ENCODE results near the gene RTP3. TPM values are rescaled to one million over a fixed set of nuclear protein-coding genes. Genes with fewer than 3 reads are reported as not detected.

The RTP3 gene
- total and polyA plus RNA-seq, 4 donors = not detected

DNA sequence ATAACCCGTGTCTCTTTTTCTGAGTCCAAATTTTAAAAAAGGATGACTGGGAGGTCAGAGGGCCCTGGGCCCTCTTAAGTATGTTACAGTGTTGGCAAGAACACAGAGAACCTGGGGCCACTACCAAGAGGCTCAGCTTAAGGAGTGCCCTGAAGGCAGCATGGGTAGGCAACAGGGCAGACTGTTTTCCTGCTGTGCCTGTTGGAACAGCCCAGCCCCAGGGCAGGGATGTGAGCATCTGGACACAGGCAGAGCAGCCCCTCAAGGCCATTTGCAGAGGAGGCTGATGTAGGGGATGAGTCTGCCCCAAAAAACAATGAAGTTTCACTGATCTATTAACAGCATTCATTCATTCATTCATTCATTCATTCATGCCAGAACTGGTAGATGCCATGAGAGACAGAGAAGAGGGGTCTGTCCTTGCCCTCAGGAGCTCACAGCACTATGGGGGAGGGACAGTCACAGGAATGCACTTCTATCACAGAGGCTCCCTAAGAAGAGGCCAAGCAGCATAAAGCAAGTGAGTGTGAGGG lies 30.8 kb upstream of the RTP3 start:
- no peak overlapping the region for H3K27ac ChIP-seq (ENCODE audit: low read depth in 1 of 2, low read length in 2 of 2)
- ATAC-seq (ENCODE audit: low FRiP score) (no peak), DNase-seq (peak in 1 of 2 donors; percentile 27)
- H3K4me3 ChIP-seq (ENCODE audit: low read length in 2 of 2) = no peak overlapping the region
- WGBS, 2 donors = 55 to 59% methylated on average over 1 of the region's 1 CpG
- H3K4me1 ChIP-seq (ENCODE audit: control insufficient read depth in 1 of 2, insufficient read depth in 2 of 2, low read length in 2 of 2) = no peaks in the 10 kb centered on the region
- no peaks in the 10 kb centered on the region for H3K36me3 ChIP-seq (ENCODE audit: control insufficient read depth in 1 of 2, insufficient read depth in 2 of 2, low read length in 1 of 2)
- peaks cover 2% of the 10 kb centered on the region for H3K9me3 ChIP-seq (ENCODE audit: control insufficient read depth, low read length)
- intact Hi-C loops (cut with DNase I) = no loop called here
- H3K27me3 ChIP-seq (ENCODE audit: control insufficient read depth in 1 of 2, insufficient read depth in 2 of 2, low read length in 1 of 2) = peaks cover 0 to 2% of the 10 kb centered on the region in 2 donors

DNA sequence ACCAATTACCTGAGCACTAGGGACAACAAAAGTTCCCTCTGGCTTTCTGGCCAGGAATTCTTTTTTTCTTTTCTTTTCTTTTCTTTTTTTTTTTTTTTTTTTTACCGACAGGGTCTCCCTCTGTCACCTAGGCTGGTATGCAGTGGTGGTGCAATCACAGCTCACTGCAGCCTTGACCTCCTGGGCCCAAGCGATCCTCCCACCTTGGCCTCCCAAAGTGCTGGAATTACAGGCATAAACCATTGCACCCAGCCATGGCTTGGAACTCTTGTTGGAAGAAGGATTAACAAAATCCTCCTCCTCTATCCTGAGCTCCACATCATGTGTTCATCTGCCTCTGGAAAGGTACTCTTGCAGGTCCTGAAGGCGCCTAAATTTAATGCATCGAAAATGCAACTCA lies 30.2 kb upstream of the RTP3 start:
- DNase-seq = no peak
- ATAC-seq (ENCODE audit: low FRiP score) = no peak
- no peaks in the 10 kb centered on the region for H3K4me1 ChIP-seq (ENCODE audit: control insufficient read depth in 1 of 2, insufficient read depth in 2 of 2, low read length in 2 of 2)
- H3K27me3 ChIP-seq (ENCODE audit: control insufficient read depth in 1 of 2, insufficient read depth in 2 of 2, low read length in 1 of 2) = peaks cover 0 to 2% of the 10 kb centered on the region in 2 donors
- intact Hi-C loops (cut with DNase I) = no loop called here
- 95 to 100% methylated on average over 4 of the region's 4 CpGs for WGBS, 2 donors
- no peaks in the 10 kb centered on the region for H3K36me3 ChIP-seq (ENCODE audit: control insufficient read depth in 1 of 2, insufficient read depth in 2 of 2, low read length in 1 of 2)
- no peak overlapping the region for H3K4me3 ChIP-seq (ENCODE audit: low read length in 2 of 2)
- no peak overlapping the region for H3K27ac ChIP-seq (ENCODE audit: low read depth in 1 of 2, low read length in 2 of 2)
- H3K9me3 ChIP-seq (ENCODE audit: control insufficient read depth, low read length) = peaks cover 2% of the 10 kb centered on the region

- ATAC-seq (ENCODE audit: low FRiP score) (no peak), DNase-seq (no peak)
- no peaks in the 10 kb centered on the region for H3K9me3 ChIP-seq (ENCODE audit: control insufficient read depth, low read length)
- no peaks in the 10 kb centered on the region for H3K36me3 ChIP-seq (ENCODE audit: control insufficient read depth in 1 of 2, insufficient read depth in 2 of 2, low read length in 1 of 2)
- peaks cover 0 to 2% of the 10 kb centered on the region in 2 donors for H3K27me3 ChIP-seq (ENCODE audit: control insufficient read depth in 1 of 2, insufficient read depth in 2 of 2, low read length in 1 of 2)
- no peak overlapping the region for H3K4me3 ChIP-seq (ENCODE audit: low read length in 2 of 2)
- intact Hi-C loops (cut with DNase I) = no loop called here
- no peaks in the 10 kb centered on the region for H3K4me1 ChIP-seq (ENCODE audit: control insufficient read depth in 1 of 2, insufficient read depth in 2 of 2, low read length in 2 of 2)
- WGBS, 2 donors = 73 to 75% methylated on average over 6 of the region's 6 CpGs
- H3K27ac ChIP-seq (ENCODE audit: low read depth in 1 of 2, low read length in 2 of 2) = no peak overlapping the region
These were observed 28.8 kb upstream of the RTP3 start for GRCh38 chr3:46468753-46469600.

GRCh38 chr3:46469680-46470357 lies 28.0 kb upstream of the RTP3 start:
- no peak overlapping the region for H3K27ac ChIP-seq (ENCODE audit: low read depth in 1 of 2, low read length in 2 of 2)
- no peaks in the 10 kb centered on the region for H3K4me1 ChIP-seq (ENCODE audit: control insufficient read depth in 1 of 2, insufficient read depth in 2 of 2, low read length in 2 of 2)
- no peak for ATAC-seq (ENCODE audit: low FRiP score)
- no peak overlapping the region for H3K4me3 ChIP-seq (ENCODE audit: low read length in 2 of 2)
- 86 to 87% methylated on average over 3 of the region's 3 CpGs for WGBS, 2 donors
- peak in 1 of 2 donors; percentile 52 for DNase-seq
- H3K9me3 ChIP-seq (ENCODE audit: control insufficient read depth, low read length) = no peaks in the 10 kb centered on the region
- intact Hi-C loops (cut with DNase I) = no loop called here
- no peaks in the 10 kb centered on the region for H3K36me3 ChIP-seq (ENCODE audit: control insufficient read depth in 1 of 2, insufficient read depth in 2 of 2, low read length in 1 of 2)
- H3K27me3 ChIP-seq (ENCODE audit: control insufficient read depth in 1 of 2, insufficient read depth in 2 of 2, low read length in 1 of 2) = no peaks in the 10 kb centered on the region

- no peaks in the 10 kb centered on the region for H3K36me3 ChIP-seq (ENCODE audit: control insufficient read depth in 1 of 2, insufficient read depth in 2 of 2, low read length in 1 of 2)
- 88 to 92% methylated on average over 4 of the region's 4 CpGs for WGBS, 2 donors
- no peaks in the 10 kb centered on the region for H3K27me3 ChIP-seq (ENCODE audit: control insufficient read depth in 1 of 2, insufficient read depth in 2 of 2, low read length in 1 of 2)
- ATAC-seq (ENCODE audit: low FRiP score) (no peak), DNase-seq (no peak)
- no peak overlapping the region for H3K27ac ChIP-seq (ENCODE audit: low read depth in 1 of 2, low read length in 2 of 2)
- no peaks in the 10 kb centered on the region for H3K4me1 ChIP-seq (ENCODE audit: control insufficient read depth in 1 of 2, insufficient read depth in 2 of 2, low read length in 2 of 2)
- H3K4me3 ChIP-seq (ENCODE audit: low read length in 2 of 2) = no peak overlapping the region
- intact Hi-C loops (cut with DNase I) = no loop called here
- no peaks in the 10 kb centered on the region for H3K9me3 ChIP-seq (ENCODE audit: control insufficient read depth, low read length)
These were observed 26.9 kb upstream of the RTP3 start for GRCh38 chr3:46470831-46471230.

- Histone ChIP-seq H3K36me3 (ENCODE audit: control insufficient read depth in 1 of 2, insufficient read depth in 2 of 2, low read length in 1 of 2) (no peaks in the 10 kb centered on the region), H3K4me1 (ENCODE audit: control insufficient read depth in 1 of 2, insufficient read depth in 2 of 2, low read length in 2 of 2) (no peaks in the 10 kb centered on the region), H3K27ac (ENCODE audit: low read depth in 1 of 2, low read length in 2 of 2) (no peak overlapping the region), H3K27me3 (ENCODE audit: control insufficient read depth in 1 of 2, insufficient read depth in 2 of 2, low read length in 1 of 2) (no peaks in the 10 kb centered on the region), H3K4me3 (ENCODE audit: low read length in 2 of 2) (no peak overlapping the region), H3K9me3 (ENCODE audit: control insufficient read depth, low read length) (no peaks in the 10 kb centered on the region)
- DNase-seq = no peak
- no peak for ATAC-seq (ENCODE audit: low FRiP score)
- 90 to 94% methylated on average over 5 of the region's 5 CpGs for WGBS, 2 donors
- intact Hi-C loops (cut with DNase I) = no loop called here
These were observed 26.3 kb upstream of the RTP3 start for GRCh38 chr3:46471371-46471914.

GRCh38 chr3:46472736-46473135 lies 25.0 kb upstream of the RTP3 start:
- ATAC-seq (ENCODE audit: low FRiP score) = no peak
- 77 to 84% methylated on average over 2 of the region's 2 CpGs for WGBS, 2 donors
- no peaks in the 10 kb centered on the region for H3K36me3 ChIP-seq (ENCODE audit: control insufficient read depth in 1 of 2, insufficient read depth in 2 of 2, low read length in 1 of 2)
- H3K9me3 ChIP-seq (ENCODE audit: control insufficient read depth, low read length) = no peaks in the 10 kb centered on the region
- no peak overlapping the region for H3K27ac ChIP-seq (ENCODE audit: low read depth in 1 of 2, low read length in 2 of 2)
- no peak overlapping the region for H3K4me3 ChIP-seq (ENCODE audit: low read length in 2 of 2)
- intact Hi-C loops (cut with DNase I) = no loop called here
- H3K27me3 ChIP-seq (ENCODE audit: control insufficient read depth in 1 of 2, insufficient read depth in 2 of 2, low read length in 1 of 2) = no peaks in the 10 kb centered on the region
- no peaks in the 10 kb centered on the region for H3K4me1 ChIP-seq (ENCODE audit: control insufficient read depth in 1 of 2, insufficient read depth in 2 of 2, low read length in 2 of 2)
- peak in 1 of 2 donors; percentile 25 for DNase-seq

GRCh38 chr3:46477145-46477544 lies 20.6 kb upstream of the RTP3 start:
- intact Hi-C loops (cut with DNase I) = no loop called here
- Histone ChIP-seq H3K27ac (ENCODE audit: low read depth in 1 of 2, low read length in 2 of 2) (no peak overlapping the region), H3K4me3 (ENCODE audit: low read length in 2 of 2) (no peak overlapping the region), H3K4me1 (ENCODE audit: control insufficient read depth in 1 of 2, insufficient read depth in 2 of 2, low read length in 2 of 2) (no peaks in the 10 kb centered on the region), H3K27me3 (ENCODE audit: control insufficient read depth in 1 of 2, insufficient read depth in 2 of 2, low read length in 1 of 2) (no peaks in the 10 kb centered on the region), H3K36me3 (ENCODE audit: control insufficient read depth in 1 of 2, insufficient read depth in 2 of 2, low read length in 1 of 2) (no peaks in the 10 kb centered on the region), H3K9me3 (ENCODE audit: control insufficient read depth, low read length) (peaks cover 2% of the 10 kb centered on the region)
- 74 to 77% methylated on average over 4 of the region's 4 CpGs for WGBS, 2 donors
- DNase-seq = no peak
- no peak for ATAC-seq (ENCODE audit: low FRiP score)
